Mucosa of stomach (tissue), 1 donor: ENCODE data around the gene ANO4.

Experiments used
- H3K27me3 ChIP-seq: one replicate; pipeline ENCODE4 v1.7.0; 2013; ENCODE audit warnings: mild to moderate bottlenecking, low read length; ENCODE audit not compliant: control insufficient read depth, insufficient read depth
- H3K36me3 ChIP-seq: one replicate; pipeline ENCODE4 v1.7.0; 2013; ENCODE audit warnings: low read length; ENCODE audit not compliant: control insufficient read depth, insufficient read depth
- H3K4me1 ChIP-seq: one replicate; pipeline ENCODE4 v1.7.0; 2013; ENCODE audit warnings: mild to moderate bottlenecking, low read length; ENCODE audit not compliant: control insufficient read depth, insufficient read depth
- H3K4me3 ChIP-seq: one replicate; pipeline ENCODE4 v1.7.0; 2013; ENCODE audit warnings: low read length
- H3K9ac ChIP-seq: one replicate; pipeline ENCODE4 v1.7.0; 2013; ENCODE audit warnings: mild to moderate bottlenecking, low read length, moderate library complexity
- H3K9me3 ChIP-seq: one replicate; pipeline ENCODE4 v1.7.0; 2013; ENCODE audit warnings: mild to moderate bottlenecking, low read length, moderate library complexity; ENCODE audit not compliant: control insufficient read depth
- donor health status: Pancreatic carcinoma.

The ANO4 gene

DNA sequence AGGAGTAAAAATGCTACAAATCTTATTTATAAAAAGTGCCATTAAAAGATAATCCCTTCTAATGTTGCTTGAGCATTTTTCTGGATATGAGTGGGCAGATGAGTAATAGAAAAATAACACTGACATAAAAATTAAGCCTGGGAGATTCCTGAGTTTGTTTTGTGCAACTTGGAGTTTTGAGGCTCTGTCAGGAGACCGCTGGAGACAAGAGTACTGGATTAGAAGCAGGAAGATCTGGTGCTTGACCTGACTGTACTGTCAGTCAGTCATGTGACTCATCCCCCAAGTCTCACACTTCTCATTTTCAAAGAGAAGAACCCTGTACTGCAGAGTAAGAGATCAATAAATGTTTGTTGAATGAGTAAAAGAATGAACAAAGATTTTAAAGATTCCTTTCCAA is 29.4 kb downstream of the ANO4 start:
- H3K27me3 ChIP-seq, result no peaks in the 10 kb centered on the region
- H3K4me3 ChIP-seq, result no peak overlapping the region
- H3K9me3 ChIP-seq, result no peaks in the 10 kb centered on the region
- no peak overlapping the region for H3K9ac ChIP-seq
- no peaks in the 10 kb centered on the region for H3K4me1 ChIP-seq
- H3K36me3 ChIP-seq, result no peaks in the 10 kb centered on the region

DNA sequence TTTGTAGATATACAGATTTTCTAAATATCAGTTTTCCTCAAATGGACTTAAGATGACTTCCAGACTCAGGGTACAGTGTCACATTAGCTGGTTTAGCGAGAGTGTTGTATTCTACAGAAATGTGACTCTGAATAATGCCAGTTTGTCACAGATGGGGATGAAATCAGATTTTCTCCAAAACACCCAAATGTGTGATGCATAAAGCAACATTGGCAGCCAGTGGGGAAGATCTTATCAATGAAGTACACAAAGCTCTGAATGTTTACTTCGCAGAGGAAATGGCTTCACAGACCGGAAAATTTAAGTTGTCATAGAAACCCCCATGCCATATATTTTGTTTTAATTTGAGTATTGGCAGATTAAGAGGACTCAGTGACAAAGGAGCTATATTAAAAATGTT is 29.9 kb downstream of the ANO4 start:
- Histone ChIP-seq H3K36me3 (no peaks in the 10 kb centered on the region), H3K9me3 (no peaks in the 10 kb centered on the region), H3K4me3 (no peak overlapping the region)

DNA sequence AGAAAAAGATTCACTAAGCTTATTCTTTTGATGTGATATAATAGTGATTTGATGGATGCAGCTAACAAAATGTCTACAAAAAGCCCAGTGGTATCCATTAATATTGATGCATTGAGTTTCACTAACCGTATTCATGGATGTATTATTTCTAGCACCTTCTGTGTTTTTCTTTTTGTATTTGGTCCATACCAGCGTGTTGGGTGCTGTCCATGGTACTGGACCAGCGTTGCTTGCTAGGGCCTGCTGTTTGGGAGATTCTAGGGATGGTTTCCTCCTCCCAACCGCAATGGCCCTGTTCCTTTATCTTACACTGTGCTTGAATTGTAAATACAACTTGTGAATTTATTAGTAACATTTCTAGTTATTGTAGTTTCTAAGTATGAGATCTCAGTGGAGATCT is 31.7 kb downstream of the ANO4 start:
- Histone ChIP-seq H3K4me1 (no peaks in the 10 kb centered on the region), H3K4me3 (no peak overlapping the region), H3K9me3 (no peaks in the 10 kb centered on the region), H3K9ac (no peak overlapping the region), H3K36me3 (no peaks in the 10 kb centered on the region), H3K27me3 (no peaks in the 10 kb centered on the region)

More for the DNA sequence above, 29.9 kb downstream of the ANO4 start:
- no peak overlapping the region for H3K9ac ChIP-seq
- H3K27me3 ChIP-seq, result no peaks in the 10 kb centered on the region
- no peaks in the 10 kb centered on the region for H3K4me1 ChIP-seq

DNA sequence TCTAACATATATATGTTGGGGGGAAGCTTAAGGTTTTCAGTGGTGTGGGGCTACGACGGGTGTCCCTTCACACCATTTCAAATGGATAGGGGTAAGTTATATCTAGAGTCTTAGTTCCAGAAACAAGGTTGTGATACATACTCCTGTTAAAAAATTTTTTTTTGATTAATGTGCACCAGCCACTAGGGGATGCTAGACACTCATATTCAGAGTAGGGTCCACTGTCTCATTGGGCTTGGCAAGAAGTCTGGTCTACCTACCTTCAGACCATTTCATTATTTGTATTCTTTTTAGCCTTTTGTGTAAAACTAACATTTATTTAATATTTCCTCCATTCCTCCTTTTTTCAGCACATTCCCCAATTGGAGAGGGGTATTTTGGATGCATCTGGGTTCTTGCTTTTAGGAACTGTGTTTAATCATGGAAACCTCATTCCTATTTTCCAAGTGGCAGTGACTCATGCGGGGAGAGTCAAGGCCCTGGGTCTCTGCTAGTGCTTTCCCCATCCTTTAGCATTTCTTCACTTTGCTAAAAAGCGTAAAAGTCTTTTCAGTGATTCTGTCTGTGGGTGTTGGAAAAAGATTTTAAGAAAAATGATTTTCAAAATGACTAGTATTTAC is 33.4 kb downstream of the ANO4 start:
- Histone ChIP-seq H3K9me3 (no peaks in the 10 kb centered on the region), H3K27me3 (no peaks in the 10 kb centered on the region), H3K4me3 (no peak overlapping the region), H3K36me3 (no peaks in the 10 kb centered on the region), H3K4me1 (no peaks in the 10 kb centered on the region), H3K9ac (no peak overlapping the region)

DNA sequence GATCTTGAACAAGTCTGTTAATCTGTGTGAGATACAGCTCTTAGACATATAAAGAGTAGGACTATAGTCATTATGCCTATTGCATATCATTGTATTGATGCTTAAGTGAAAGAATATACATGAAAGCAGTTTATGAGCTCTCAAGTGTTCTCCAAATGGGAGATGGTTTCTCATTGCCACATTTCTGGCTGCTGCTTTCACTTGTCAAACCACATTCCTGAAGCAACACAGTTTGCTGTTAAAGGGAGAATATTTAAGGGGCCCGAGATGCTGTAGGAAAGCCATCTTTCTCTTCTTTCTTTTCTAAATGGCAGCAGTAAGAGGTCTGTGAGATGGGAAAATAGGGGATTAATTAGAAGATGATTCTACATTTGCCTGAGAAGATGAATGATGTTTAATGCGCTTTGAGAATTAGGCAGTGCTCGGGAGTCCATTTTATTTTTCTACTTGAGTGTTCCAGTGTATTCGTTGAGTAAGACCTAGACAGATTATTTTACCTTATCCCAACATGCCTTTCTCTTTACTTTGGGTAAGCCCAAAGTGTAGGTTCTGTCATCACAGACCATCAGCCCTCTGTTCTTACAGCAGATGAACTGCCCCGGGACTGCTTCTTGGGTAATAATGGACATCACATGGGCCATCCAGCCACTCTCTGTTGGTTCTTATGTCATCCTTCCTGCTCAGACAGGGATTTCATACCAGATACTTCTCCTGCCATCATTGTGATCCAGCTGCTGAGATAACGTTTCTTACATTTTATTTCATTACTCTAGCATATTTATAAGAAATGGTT is 35.6 kb downstream of the ANO4 start:
- H3K4me3 ChIP-seq, result no peak overlapping the region
- no peaks in the 10 kb centered on the region for H3K4me1 ChIP-seq

DNA sequence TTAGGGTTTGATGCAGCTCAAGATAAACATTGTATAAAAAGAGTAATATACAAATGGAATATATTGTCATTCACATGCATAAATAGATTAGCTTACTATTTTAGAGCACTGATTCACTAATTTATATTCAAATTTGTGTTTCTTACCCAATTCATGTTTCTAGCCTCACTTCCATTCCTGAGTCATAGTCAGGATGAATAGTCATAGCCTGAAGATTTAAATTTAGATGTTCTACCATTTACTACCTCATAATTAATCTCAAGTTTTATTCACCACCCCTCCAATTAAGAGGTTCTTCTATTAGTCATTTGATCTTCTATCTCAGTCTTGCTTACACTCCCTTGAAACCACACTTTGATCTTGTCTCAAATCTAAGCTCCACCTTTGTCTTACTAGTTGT is 38.7 kb downstream of the ANO4 start:
- Histone ChIP-seq H3K36me3 (no peaks in the 10 kb centered on the region), H3K27me3 (no peaks in the 10 kb centered on the region), H3K4me1 (no peaks in the 10 kb centered on the region), H3K9ac (no peak overlapping the region), H3K4me3 (no peak overlapping the region), H3K9me3 (no peaks in the 10 kb centered on the region)

More for the DNA sequence above, 35.6 kb downstream of the ANO4 start:
- Histone ChIP-seq H3K9ac (no peak overlapping the region), H3K27me3 (no peaks in the 10 kb centered on the region), H3K9me3 (no peaks in the 10 kb centered on the region), H3K36me3 (no peaks in the 10 kb centered on the region)

DNA sequence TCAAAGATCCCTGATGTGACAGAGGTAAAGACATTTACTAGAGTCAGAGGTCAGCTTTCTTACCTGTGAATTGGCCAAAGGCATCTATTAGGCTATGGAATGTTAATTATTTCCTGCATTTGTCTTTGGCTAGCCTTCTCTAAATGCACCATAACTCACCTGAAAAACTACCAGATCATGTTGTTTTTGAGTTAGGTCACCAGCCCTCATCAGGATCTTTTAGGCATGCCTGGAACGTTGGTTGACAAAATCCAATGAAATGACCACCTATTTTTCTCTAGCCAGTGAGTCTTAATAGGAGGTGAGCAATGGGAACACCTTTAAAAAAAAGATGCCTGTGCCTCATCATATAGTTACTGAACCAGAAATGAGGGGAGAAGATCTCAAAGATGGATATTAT is 46.2 kb downstream of the ANO4 start:
- Histone ChIP-seq H3K4me1 (no peaks in the 10 kb centered on the region), H3K9ac (no peak overlapping the region), H3K4me3 (no peak overlapping the region), H3K27me3 (no peaks in the 10 kb centered on the region), H3K36me3 (no peaks in the 10 kb centered on the region), H3K9me3 (no peaks in the 10 kb centered on the region)

DNA sequence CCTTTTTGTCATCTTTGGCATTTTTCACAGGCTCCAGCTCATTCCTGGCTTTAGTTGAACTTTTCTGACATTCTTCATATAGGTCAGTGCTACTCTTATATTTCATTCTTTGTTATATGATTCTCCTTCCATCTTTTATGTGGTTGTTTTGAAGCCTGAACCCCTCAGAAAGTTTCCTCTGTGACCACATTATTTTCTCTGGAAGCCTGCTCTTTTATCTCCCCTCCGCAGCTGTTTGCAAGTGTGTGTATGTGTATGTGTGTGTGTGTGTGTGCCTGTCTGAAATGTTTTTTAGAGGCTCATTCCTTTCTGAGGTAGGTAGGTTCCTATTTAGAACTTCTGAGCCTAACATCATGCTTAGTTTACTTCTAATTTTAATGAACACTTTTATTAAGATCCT is 47.6 kb downstream of the ANO4 start:
- Histone ChIP-seq H3K4me3 (no peak overlapping the region), H3K27me3 (no peaks in the 10 kb centered on the region), H3K4me1 (no peaks in the 10 kb centered on the region), H3K9ac (no peak overlapping the region), H3K36me3 (no peaks in the 10 kb centered on the region), H3K9me3 (no peaks in the 10 kb centered on the region)

DNA sequence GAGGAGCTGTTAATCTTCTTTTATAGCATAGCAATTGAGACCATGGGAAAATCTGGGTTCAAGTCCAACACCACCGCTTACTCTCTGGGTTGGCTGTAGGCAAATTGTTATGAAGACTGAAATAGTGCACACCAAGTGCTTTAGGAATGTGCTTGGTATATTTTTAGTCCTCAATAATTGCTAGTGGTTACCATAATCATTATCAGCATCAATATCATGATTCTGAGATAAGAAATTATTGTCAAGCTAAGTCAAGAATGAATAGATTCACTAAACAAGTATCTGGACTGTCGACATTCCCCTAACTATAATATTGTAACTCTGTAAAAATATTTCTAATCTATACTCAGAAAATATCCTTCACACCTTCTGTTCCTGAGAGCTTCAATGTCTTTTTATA is 48.5 kb downstream of the ANO4 start:
- H3K4me1 ChIP-seq, result no peaks in the 10 kb centered on the region
- H3K9ac ChIP-seq, result no peak overlapping the region
- H3K27me3 ChIP-seq, result no peaks in the 10 kb centered on the region
- no peaks in the 10 kb centered on the region for H3K9me3 ChIP-seq
- H3K4me3 ChIP-seq, result no peak overlapping the region
- H3K36me3 ChIP-seq, result no peaks in the 10 kb centered on the region

DNA sequence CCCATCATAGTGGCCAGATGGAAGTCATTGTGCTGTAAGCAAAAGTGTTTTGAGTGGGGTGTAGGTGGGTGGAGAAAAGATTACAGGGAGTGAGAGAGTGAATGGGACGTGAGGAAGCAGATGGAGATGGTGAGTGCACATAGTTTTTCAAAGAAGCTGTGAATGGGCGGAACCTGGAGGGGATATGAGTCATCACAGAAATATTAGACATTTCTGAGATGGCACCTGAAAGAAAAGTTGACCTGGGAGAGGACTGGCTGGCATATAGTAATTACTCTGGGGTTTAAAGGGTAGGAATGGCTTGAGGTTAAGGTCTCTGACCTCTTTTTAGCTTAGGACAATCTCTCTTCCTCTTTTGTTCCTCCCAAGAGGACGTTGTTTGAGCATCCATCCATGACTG is 50.5 kb downstream of the ANO4 start:
- Histone ChIP-seq H3K4me3 (no peak overlapping the region), H3K9me3 (no peaks in the 10 kb centered on the region), H3K4me1 (no peaks in the 10 kb centered on the region), H3K36me3 (no peaks in the 10 kb centered on the region), H3K27me3 (no peaks in the 10 kb centered on the region), H3K9ac (no peak overlapping the region)

DNA sequence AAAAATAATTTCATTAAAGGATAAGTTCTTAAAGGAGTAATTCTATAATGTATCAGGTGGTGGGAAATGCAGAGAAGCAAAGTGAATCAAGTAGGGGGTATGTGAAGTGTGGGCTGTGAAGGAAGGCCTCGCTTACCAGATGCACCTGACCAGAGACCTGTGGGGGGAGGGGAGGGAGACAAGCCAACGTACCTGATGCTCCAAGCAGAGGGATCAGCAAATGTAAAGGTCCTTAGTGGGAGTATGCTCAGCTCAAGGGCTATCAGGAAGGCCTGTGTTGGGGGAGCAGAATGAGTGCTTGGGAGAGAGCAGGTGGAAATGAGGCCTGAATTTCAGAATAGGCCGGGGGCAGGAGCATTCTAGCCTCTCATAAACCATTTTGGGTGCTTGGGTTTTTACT is 57.1 kb downstream of the ANO4 start:
- Histone ChIP-seq H3K9me3 (no peaks in the 10 kb centered on the region), H3K36me3 (no peaks in the 10 kb centered on the region)

DNA sequence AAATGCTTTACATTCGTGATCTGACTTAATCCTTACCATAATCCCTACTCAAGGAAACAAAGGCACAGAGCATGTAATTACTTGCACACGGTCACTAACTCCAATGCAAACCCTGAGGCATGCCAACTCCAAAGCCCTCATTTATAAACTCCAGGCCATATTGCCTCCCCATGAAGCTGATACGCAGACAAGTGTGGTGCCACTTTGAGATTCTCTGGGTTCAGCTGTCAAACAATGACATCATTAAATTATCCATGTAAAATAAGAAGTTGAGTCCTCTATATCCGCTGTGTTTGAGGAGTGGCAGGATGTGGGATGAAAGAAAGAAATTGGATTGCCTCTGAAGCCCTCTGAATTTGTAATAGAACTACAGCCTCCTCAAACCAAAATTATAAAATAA is 62.8 kb downstream of the ANO4 start:
- Histone ChIP-seq H3K27me3 (no peaks in the 10 kb centered on the region), H3K9me3 (no peaks in the 10 kb centered on the region), H3K4me1 (no peaks in the 10 kb centered on the region), H3K4me3 (no peak overlapping the region), H3K9ac (no peak overlapping the region), H3K36me3 (no peaks in the 10 kb centered on the region)

More for the DNA sequence above, 57.1 kb downstream of the ANO4 start:
- no peaks in the 10 kb centered on the region for H3K27me3 ChIP-seq
- H3K4me3 ChIP-seq, result no peak overlapping the region
- H3K4me1 ChIP-seq, result no peaks in the 10 kb centered on the region
- H3K9ac ChIP-seq, result no peak overlapping the region
